ENCODE results near the gene FCER1G. TPM values are rescaled to one million over a fixed set of nuclear protein-coding genes. Genes with fewer than 3 reads are reported as not detected.

FCER1G gene
- total and polyA plus RNA-seq, 2 donors (not counting 3 experiments of a cell fraction or from before 2014, with no cell fraction given), result 1.1 to 1.6 TPM

- H2AFZ ChIP-seq (ENCODE audit: low read depth, low read length), result no peak overlapping the region
- POLR2A ChIA-PET, result no interaction called here
Measured at GRCh38 chr1:161217831-161218230, 2.7 kb downstream of the FCER1G start.

More at GRCh38 chr1:161217831-161218230, 2.7 kb downstream of the FCER1G start:
- Histone ChIP-seq H3K9me3 (replicated peaks; ENCODE audit: control insufficient read depth, insufficient read depth, low read length) (no peaks in the 10 kb centered on the region), H4K20me1 (replicated peaks; ENCODE audit: control insufficient read depth, extremely low read depth, insufficient read depth, low read length) (no peaks in the 10 kb centered on the region), H3K9ac (replicated peaks; ENCODE audit: extremely low read depth, insufficient read depth, low read length) (no peak overlapping the region), H3K36me3 (ENCODE audit: control insufficient read depth in 2 of 2, extremely low read depth in 1 of 2, insufficient read depth in 2 of 2, low read length in 2 of 2) (peaks cover 16 to 18% of the 10 kb centered on the region in 2 experiments), H3K4me3 (replicated peaks in 1 of 3; ENCODE audit: insufficient read depth in 1 of 3, low read depth in 1 of 3, low read length in 3 of 3) (no peak overlapping the region), H3K9me1 (replicated peaks; ENCODE audit: control insufficient read depth, extremely low read depth, insufficient read depth, low read length) (no peaks in the 10 kb centered on the region), H3K27me3 (ENCODE audit: control insufficient read depth in 2 of 2, insufficient read depth in 2 of 2, low read length in 2 of 2) (no peaks in the 10 kb centered on the region), H3K4me2 (ENCODE audit: insufficient read depth, low read length) (no peak overlapping the region), H3K27ac (ENCODE audit: insufficient read depth, low read depth, low read length) (no peak overlapping the region), H3K79me2 (ENCODE audit: control insufficient read depth, insufficient read depth, low read length) (no peaks in the 10 kb centered on the region), H3K4me1 (ENCODE audit: control insufficient read depth, extremely low read depth, insufficient read depth, low read length) (peaks cover 11% of the 10 kb centered on the region)
- dilution Hi-C loops (cut with MboI; ENCODE audit: extremely low pct_ligation_motif_present, low sequenced_read_pairs) (no loop called here), intact Hi-C loops (cut with micrococcal nuclease) (no loop called here)
- CTCF ChIA-PET, result interaction anchor here (0.6 to 2.2 kb wide), 5 partner anchors 9 to 156 kb away, joined by 3 to 8 read pairs (median 3); no protein-coding TSS in a partner anchor
- DNase-seq (ENCODE audit: low read depth, low spot score) (no peak), FAIRE-seq (no peak)
- TF ChIP-seq POLR2A (IDR thresholded peaks at IDR 0.05; ENCODE audit: low read depth, low read length) (no peak), JUN (IDR thresholded peaks at IDR 0.05; ENCODE audit: borderline replicate concordance, insufficient read depth, insufficient read length, low read depth) (no peak), MYC (IDR thresholded peaks at IDR 0.05; ENCODE audit: low read depth, low read length) (no peak), CTCF (IDR thresholded peaks at IDR 0.05; ENCODE audit: extremely low read depth in 1 of 2, insufficient read depth in 1 of 2, low read depth in 1 of 2, low read length in 2 of 2) (no peak), GATA2 (IDR thresholded peaks at IDR 0.05; ENCODE audit: insufficient read depth, insufficient read length, low read depth, low read length) (no peak), POLR2AphosphoS5 (IDR thresholded peaks at IDR 0.05; ENCODE audit: insufficient read depth, low read depth, low read length) (no peak), FOS (IDR thresholded peaks at IDR 0.05; ENCODE audit: borderline replicate concordance, insufficient read depth, low read length) (no peak), MAX (IDR thresholded peaks at IDR 0.05; ENCODE audit: insufficient read depth, insufficient read length) (no peak), EZH2 (IDR thresholded peaks at IDR 0.05; ENCODE audit: borderline replicate concordance, low read depth, low read length, severe bottlenecking) (no peak)
- BruUV-seq (replicated peaks), result no TSS peak

All from endothelial cell of umbilical vein (primary cell).